ENCODE measurements around the gene CAPN10.

Gene CAPN10

GRCh38 chr2:240620149-240620731 lies 33.7 kb downstream of the CAPN10 start:
- no peak overlapping the region for H3K4me3 ChIP-seq (ENCODE audit: low read depth, low read length)
- no peak for TF ChIP-seq CTCF (IDR thresholded peaks at IDR 0.05; ENCODE audit: low read depth, low read length)

- no peak for TF ChIP-seq CTCF (IDR thresholded peaks at IDR 0.05; ENCODE audit: low read depth, low read length)
- no peak overlapping the region for H3K4me3 ChIP-seq (ENCODE audit: low read depth, low read length)
Measured at GRCh38 chr2:240620859-240621258, 34.3 kb downstream of the CAPN10 start.

- no peak overlapping the region for H3K4me3 ChIP-seq (ENCODE audit: low read depth, low read length)
- TF ChIP-seq CTCF (IDR thresholded peaks at IDR 0.05; ENCODE audit: low read depth, low read length), result no peak
Measured at GRCh38 chr2:240622060-240622411, 35.5 kb downstream of the CAPN10 start.

GRCh38 chr2:240622531-240623235 lies 36.1 kb downstream of the CAPN10 start:
- no peak for TF ChIP-seq CTCF (IDR thresholded peaks at IDR 0.05; ENCODE audit: low read depth, low read length)
- H3K4me3 ChIP-seq (ENCODE audit: low read depth, low read length), result no peak overlapping the region

- TF ChIP-seq CTCF (IDR thresholded peaks at IDR 0.05; ENCODE audit: low read depth, low read length), result no peak
- H3K4me3 ChIP-seq (ENCODE audit: low read depth, low read length), result no peak overlapping the region
Measured at GRCh38 chr2:240623531-240624010, 37.0 kb downstream of the CAPN10 start.

- H3K4me3 ChIP-seq (ENCODE audit: low read depth, low read length), result no peak overlapping the region
- no peak for TF ChIP-seq CTCF (IDR thresholded peaks at IDR 0.05; ENCODE audit: low read depth, low read length)
Measured at GRCh38 chr2:240624011-240624949, 37.7 kb downstream of the CAPN10 start.

Data from WI38 (cell line).